Kasumi-1 (cell line): ENCODE measurements around the gene PRXL2A.

Experiments
- DNase-seq, 2 experiments: peaks; one replicate each; lab custom pipeline; 2025; lab: John Stamatoyannopoulos, UW

The PRXL2A gene

GRCh38 chr10:80444646-80445319, 36.4 kb downstream of the PRXL2A start:
- DNase-seq, result peak; percentile 87 to 91

- no peak for DNase-seq
Observed at GRCh38 chr10:80447436-80448190, 39.3 kb downstream of the PRXL2A start.

GRCh38 chr10:80448209-80448942, 40.0 kb downstream of the PRXL2A start:
- DNase-seq, result no peak

- no peak for DNase-seq
Observed at GRCh38 chr10:80449520-80449919, 41.2 kb downstream of the PRXL2A start.

- DNase-seq, result peak in 1 of 2 experiments; percentile 15
Observed at GRCh38 chr10:80451132-80451531, 42.8 kb downstream of the PRXL2A start.

- no peak for DNase-seq
Observed at GRCh38 chr10:80452069-80452468, 43.7 kb downstream of the PRXL2A start.

- no peak for DNase-seq
Observed at GRCh38 chr10:80452640-80453039, 44.3 kb downstream of the PRXL2A start.

GRCh38 chr10:80453056-80453841, 44.9 kb downstream of the PRXL2A start:
- DNase-seq, result peak in 1 of 2 experiments; percentile 72

- DNase-seq, result peak; percentile 53 to 69
Observed at GRCh38 chr10:80453842-80454512, 45.6 kb downstream of the PRXL2A start, which contains the start of gene TSPAN14. TSS of gene TSPAN14 (plus strand) at chr10:80454310. CDS start at chr10:80489234, 34,924 bp downstream.

DNA sequence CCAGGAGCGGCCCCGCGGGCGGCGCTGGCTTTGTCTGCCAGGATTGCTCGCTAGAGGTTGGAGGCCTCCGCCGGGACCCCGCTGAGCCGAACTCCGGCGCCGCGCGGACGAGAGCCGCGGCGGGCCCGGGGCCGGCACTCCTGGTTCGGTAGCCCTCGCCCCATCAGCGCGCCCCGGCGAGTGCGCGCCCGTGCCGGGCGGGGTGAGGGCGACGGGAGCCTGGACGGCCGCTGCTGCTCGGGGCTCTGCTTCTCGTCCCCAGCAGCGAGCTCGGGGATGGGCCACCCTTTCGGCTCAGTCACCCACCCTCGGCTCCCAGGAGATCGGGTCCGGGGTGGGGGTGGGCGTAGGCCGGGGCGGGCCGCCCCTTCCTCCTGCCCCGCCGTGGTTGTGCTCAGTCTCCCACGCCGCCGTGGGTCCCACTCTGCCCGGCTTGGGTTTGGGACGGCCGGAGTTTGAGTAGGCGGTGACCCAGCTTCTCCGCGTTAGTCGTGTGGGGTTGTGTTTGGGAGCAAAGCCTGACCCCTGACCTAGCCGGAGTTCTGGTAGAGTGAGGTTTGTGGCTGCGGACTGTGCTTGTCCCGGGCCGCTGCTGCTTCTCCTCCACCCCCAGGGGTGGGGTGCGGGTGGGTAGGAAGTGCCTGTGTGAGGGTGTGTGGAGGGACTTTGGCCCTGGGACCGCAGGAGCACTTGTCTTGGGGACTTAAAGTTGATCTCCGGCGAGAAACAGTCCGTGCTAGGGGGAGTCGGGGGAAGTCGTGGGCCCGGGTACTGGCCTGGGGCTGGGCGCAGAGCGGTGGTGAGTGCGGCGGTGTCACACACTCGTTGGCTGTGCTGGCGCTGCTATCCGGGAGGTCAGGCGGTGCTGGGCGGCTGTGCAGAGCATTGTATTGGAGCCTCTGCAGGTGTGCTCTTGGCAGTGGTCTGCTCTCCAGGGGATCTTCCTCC, 46.4 kb downstream of the PRXL2A start:
- peak; percentile 35 to 39 for DNase-seq

DNA sequence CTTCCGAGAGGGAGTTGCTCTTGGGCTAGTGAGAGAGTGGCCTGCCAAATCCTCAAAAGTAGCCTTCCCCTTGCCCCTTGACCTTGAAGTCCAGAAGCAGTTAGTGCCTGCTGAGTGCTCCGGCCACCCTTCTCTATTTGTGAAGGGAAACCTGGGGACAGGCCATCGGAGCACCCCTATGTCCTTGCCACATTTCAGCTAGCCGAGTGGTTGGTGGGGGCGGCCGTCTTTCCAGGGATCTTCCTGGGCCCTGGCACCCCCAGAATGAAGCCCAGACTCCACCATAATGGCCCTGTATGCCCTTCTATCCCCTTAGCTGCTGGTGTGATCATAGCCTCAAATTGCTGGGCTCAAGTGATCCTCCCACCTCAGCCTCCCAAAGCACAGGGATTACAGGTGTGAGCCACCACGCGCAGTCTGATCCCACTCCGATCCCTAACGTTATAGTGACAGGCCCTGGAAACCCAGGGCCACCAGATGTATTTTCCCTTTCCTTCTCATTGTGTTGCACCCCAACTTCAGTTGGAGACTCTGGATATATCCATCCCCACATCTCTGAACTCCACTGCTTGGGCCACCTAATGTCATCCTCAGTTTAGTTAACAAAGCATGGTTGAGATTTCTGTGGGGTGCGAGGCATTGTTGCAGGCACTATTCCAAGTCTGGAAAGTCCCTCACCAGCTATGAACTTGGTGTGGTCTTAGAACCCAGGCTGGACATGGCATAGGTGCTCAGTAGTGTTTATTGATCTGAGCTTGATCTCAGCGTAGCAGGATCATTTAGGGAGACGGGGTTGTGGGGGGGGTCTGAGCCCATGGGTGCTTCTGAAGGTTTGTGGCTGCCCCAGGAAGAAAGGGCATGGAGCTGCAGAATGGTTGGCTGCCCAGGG, 47.4 kb downstream of the PRXL2A start:
- DNase-seq, result no peak

GRCh38 chr10:80457554-80458262, 49.4 kb downstream of the PRXL2A start:
- no peak for DNase-seq

GRCh38 chr10:80458263-80458625, 49.9 kb downstream of the PRXL2A start:
- no peak for DNase-seq

DNA sequence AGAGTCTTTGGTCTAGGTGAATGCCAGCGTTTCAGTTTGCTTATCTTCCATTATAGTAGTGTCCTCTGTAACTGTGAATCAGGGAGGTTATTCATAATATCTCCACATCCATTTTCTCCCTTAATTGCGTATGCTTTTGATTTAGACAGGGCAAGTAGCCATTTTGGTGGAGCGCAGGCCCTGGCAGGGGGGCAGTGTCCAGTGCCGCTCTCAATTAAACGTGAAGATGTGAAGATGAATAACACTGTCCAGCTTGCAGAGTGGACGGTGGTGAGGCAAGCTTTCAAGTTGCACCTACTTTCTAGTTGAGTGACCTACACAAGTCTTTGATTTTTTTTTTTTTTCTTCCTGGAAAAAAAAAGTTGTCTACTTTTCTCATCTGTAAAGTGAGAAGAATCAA, 50.3 kb downstream of the PRXL2A start:
- no peak for DNase-seq

DNA sequence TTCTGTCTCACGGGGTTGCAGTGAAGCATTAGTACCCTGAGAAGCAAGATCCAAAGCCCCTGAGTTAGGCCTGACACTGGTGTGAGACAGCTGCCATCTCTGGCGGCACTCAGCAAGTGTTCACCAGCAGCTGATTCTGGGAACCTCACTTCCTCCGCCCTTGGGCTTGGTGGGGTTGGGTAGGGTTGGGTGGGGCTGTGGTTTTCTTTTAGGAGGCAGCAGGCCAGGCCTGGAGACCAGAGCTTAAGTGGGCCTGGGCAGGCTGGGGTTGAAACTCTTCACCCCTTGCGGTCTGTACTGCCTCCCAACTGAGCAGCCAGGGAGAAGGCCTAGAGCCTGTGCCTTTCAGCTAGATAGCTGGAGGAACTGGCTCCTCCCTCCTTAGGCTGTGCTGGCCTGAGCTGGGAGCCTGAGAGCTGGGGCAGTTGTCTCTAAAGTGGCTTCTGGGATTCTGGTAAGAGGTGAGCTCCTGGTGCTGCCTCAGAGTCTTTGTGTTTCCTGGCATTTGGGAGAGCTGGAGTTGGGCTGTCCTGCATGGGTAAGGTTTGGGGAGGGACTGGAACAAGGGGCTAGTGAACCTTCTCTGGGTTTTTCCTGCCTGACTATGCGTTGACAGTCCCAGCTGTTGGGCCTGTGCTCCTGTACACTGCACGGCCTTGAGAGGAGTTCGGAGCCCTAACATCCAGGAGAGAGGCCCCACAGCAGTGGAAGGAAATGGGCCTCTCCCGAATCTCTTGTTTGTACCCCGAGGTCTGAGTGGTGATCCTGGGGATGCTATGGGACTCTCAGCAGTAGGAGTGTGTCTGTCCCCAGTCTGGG, 50.9 kb downstream of the PRXL2A start:
- peak; percentile 61 to 70 for DNase-seq

DNA sequence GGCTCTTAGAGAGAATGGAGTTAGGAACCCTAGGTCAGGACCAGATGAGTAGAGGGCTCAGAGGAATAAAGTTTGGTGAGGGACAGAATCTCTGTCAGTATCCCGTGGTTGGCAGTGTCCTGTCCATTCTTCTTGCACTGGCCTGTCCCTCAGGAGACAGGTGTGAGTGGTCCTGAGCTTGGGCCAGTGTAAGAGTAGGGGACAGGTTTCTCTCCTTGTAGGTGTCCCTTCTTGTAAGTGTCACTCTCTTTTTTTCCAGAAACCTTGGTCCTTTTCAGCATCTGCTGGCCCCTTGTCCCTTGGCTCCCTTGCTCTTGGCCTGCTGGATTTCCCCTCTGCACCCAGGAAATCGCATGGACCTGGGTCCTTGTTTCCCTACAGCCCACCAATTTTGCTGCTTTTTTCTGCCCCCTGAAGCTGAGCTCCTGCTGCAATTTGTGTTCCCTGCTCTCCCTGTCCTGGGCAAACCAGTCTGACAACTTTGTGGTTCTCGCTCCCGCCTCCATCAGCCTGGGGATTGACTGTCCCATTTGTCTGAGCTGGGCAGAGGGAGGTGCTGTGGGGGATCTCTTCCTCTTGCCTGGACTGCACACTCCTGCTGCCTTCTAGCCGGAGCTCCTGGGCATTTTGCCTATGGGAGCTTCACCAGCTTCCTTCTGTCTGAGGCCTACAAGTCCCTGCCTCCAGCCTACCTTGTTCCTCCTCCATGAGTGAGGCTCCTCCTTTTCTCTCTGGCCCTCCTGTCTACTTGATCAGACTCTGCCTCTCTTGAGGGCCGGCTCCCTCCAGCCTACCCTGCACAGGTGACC, 52.3 kb downstream of the PRXL2A start:
- peak; percentile 66 to 77 for DNase-seq
